Measurements from ENCODE around the gene TMEM145.

DNA sequence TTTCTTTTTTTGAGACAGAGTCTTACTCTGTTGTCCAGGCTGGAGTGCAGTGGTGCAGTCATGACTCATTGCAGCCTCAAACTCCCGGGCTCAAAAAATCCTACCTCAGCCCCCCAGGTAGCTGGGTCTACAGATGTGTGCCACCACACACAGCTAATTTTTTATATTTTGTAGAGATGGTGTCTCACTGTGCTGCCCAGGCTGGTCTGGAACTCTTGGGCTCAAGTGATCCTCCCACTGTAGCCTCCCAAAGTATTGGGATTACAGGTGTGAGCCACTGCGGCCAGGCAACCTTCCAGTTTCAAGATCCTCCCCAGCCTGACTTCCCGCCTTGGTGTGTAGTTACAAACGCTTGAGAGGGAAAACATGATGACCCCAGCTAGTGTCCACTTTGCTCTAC, 54.8 kb downstream of the TMEM145 start:
- TF ChIP-seq, protein P1, sequence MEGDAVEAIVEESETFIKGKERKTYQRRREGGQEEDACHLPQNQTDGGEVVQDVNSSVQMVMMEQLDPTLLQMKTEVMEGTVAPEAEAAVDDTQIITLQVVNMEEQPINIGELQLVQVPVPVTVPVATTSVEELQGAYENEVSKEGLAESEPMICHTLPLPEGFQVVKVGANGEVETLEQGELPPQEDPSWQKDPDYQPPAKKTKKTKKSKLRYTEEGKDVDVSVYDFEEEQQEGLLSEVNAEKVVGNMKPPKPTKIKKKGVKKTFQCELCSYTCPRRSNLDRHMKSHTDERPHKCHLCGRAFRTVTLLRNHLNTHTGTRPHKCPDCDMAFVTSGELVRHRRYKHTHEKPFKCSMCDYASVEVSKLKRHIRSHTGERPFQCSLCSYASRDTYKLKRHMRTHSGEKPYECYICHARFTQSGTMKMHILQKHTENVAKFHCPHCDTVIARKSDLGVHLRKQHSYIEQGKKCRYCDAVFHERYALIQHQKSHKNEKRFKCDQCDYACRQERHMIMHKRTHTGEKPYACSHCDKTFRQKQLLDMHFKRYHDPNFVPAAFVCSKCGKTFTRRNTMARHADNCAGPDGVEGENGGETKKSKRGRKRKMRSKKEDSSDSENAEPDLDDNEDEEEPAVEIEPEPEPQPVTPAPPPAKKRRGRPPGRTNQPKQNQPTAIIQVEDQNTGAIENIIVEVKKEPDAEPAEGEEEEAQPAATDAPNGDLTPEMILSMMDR (optimal IDR thresholded peaks at IDR 0.05 in 1 of 3, IDR thresholded peaks at IDR 0.05 in 1 of 3, conservative IDR thresholded peaks at IDR 0.05 in 1 of 3; ENCODE audit: extremely low read depth in 1 of 3, insufficient read depth in 2 of 3, low read length in 3 of 3) = no peak
- no peak for TF ChIP-seq EZH2 (IDR thresholded peaks at IDR 0.05; ENCODE audit: low read length)

Measured in keratinocyte (primary cell).